SK-MEL-5 (cell line): ENCODE data around the gene ASL. TPM values are rescaled to one million over a fixed set of nuclear protein-coding genes. Genes with fewer than 3 reads are reported as not detected.
A peak's percentile ranks its signal among the peaks of the same experiment; 100 is the strongest.
"Not testable (repeated sequence)": the region's sequence is repeated elsewhere in the genome, so short reads cannot be mapped to it uniquely, and the experiment has no call there.

ENCODE experiments used
- DNase-seq: peaks from one replicate; pipeline ENCODE4 v3.0.0-alpha.2; 2016; ENCODE audit warnings: low read depth, low spot score
- in situ Hi-C: cut with HindIII; loops from 2 replicates; pipeline ENCODE4 v1.10.0; 2016; ENCODE audit warnings: low sequenced_read_pairs, high pct_unique_total_duplicates, low pct_unique_long_range_greater_than_20kb
- total RNA-seq: library from RNA; depleted of rRNA; stranded (reverse); fragments of >200 nt; shearing (Covaris generic); gene quantifications from 2 replicates; pipeline ENCODE4 v1.2.3, GENCODE V29; 2014

ASL gene
- total RNA-seq, 1 experiment from 2014 or later, result 28.0 TPM

DNA sequence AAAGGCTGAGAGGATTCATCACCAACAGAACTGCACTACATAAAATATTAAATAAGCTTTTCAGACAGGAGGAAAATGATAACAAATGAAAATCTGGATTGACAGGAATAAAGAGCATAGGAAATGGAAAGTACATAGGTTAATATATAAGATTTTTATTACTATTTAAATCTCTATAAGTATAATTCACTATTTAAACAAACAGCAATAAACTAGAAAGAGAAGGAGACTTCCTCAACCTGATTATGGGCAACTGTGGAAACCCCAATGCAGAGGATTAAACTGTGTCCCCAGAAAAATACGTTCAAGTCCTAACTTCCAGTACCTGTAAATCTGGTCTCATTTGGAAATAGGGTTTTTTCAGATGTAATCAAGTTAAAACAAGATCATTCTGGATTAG, 14.8 kb upstream of the ASL start:
- in situ Hi-C loops, result no loop called here
- no peak for DNase-seq

DNA sequence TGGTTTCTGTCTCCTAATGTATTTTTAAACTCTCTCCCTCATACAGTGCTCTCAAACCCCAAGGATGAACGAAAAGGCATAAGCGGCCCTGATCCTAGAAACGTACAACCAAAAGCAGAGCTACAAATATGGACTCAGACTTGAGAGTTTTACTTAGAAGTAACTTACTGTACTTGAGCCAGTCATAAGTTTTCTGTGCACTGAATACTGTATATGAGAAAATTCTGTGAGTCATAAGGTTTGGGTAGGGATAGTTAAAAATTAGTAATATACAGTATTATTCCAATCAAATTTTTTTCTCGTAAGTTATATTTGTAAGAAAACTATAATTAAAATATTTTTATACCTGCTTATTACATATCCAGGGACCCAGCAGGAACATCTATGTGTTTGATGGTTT, 5.9 kb upstream of the ASL start:
- DNase-seq, result no peak
- in situ Hi-C loops, result no loop called here

DNA sequence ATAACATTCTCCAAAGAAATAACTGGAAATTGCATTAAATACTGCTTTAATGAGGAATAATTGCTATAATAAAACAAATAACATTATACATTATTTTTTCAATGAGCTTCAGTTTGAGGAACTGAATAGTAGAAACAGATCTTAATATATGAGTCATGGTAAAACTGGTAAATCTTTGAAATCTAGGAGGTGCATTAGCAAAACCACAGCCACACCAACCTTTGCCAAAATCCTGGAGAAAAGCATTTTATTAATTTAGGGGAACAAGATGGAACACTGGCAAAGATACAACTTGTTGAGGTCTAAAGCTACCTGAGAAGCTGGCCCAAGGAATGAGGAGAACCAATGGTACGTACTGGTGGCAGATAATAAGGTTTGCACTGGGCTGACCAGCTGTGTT, 5.4 kb upstream of the ASL start:
- DNase-seq, result no peak
- in situ Hi-C loops, result no loop called here

DNA sequence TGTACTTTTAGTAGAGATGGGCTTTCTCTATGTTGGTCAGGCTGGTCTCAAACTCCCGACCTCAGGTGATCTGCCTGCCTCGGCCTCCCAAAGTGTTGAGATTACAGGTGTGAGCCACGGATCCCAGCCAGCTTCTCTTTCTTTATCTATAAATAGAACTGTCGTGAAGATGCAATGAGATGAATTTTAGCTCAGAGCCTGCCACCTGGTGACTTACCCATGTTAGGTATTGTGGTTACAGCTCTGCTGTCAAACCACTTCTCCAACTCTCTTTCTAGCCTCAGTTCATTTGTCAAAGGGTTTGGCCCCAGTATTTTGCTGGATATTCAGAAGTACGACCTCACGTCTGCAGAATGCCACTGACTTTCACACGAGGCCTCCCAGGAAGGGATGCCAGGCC, 3.4 kb upstream of the ASL start:
- in situ Hi-C loops, DNase-seq: not testable (repeated sequence)

DNA sequence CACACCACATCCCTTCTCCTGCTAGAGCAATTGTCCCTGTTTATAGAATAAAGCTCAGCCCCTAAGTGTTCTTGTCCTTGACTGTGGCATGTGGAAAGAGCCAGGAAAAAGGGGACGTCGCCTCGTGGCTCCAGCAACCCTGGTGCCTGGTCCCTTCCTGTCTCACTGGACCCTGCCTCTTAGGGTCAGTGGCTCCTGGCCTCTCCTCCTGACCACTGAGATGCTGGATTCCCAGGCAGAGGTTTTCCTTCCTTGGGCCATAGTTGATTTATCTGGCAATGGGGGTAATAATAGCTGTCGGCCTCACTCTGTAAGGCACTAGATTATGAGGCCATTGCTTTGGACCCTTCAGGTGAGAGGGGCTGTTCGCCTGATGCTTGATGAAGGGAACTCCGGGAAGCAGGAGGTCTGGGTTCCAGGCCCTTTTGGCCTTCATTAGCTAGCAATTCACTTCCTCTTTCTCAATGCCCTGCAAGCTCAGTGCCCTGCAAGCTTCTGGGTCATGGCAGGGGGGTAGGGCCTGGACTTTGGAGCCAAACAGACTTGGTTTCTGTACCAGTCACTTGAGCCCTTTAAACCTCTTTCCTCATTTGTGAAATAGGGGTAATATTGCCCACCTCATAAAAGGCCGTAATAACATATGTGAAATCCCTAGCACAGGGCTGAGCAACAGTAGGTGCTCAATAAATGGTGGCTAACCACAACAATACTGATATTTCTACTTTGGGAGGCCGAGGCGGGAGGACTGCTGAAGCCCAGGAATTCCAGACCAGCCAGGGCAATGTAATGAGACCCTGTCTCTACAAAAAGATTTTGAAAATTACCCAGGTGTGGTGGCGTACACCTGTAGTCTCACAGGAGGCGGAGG, 1.1 kb downstream of the ASL start:
- in situ Hi-C loops, result no loop called here
- DNase-seq, result no peak

DNA sequence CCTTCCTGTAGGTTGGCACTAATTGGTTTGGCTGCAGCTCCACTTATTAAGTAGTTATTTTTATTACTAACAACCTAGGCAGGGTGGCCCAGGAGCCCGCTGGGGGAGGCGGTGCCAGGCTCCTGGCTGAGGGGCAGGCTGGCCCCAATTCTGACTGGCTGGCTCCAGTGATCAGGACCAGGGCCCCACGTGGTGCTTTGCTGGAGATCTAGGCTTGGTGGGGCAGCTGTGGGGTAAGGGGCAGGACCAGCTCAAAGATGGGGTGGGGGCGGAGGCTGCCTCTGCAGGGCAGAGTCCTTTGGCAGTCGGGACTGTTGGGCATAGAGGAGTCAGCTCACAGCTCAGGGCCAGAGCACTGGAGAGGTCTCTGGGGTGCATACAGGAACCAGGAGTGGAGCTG, 2.4 kb downstream of the ASL start:
- in situ Hi-C loops, result no loop called here
- no peak for DNase-seq

DNA sequence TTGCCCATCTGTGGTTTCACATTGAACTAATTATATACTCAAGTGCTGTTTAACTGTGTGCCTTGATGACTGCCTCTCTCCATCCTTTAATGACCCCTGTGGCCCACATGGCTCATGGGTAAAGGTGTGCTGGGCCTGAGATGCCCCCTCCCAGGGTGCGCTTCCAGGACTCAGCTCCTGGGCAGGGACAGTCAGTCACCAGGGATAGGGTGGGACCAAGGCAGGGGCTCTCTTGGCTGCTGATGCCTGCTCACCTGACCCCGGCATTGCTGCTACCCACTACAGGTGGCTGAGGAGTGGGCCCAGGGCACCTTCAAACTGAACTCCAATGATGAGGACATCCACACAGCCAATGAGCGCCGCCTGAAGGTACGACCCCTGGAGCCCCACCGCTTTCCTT, 6.5 kb downstream of the ASL start:
- in situ Hi-C loops, result no loop called here
- no peak for DNase-seq

DNA sequence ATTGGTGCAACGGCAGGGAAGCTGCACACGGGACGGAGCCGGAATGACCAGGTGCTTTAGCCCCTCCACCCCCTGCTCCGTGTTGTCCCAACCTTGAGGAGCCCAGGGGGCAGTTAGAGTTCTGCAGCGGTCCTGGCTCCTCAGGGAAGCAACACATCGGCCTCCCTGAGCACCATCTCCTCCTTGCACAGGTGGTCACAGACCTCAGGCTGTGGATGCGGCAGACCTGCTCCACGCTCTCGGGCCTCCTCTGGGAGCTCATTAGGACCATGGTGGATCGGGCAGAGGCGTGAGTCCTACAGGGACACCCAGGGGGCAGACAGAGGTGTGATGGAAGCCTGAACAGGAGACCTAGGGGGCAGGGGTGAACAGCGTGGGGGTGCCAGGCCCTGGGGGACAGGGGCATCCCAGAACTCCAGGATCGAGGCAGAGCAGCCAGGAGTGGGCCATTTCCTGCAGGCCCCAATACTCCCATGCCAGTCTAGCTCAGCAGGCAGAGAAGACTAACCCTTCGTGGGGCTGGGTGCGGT, 7.3 kb downstream of the ASL start:
- in situ Hi-C loops, result no loop called here
- no peak for DNase-seq

DNA sequence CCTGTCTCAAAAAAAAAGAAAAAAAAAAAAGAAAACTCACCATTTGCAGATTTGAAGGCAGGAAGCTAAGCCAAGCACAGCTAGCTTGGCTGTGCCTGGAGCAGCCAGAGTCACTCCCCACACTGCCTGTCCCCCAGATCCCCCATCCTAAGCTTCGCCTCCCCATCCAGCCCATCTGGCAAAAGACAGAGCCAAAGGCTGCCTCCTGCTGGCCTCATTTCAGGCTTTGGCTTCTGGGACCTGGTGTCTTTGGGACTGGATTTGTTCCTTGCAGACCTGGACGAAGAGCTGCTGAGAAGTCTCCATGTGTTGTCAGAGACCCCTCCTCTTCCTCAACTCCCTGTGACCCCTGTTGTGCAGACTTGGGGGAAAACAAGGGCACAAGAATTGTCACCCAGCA, 8.1 kb downstream of the ASL start:
- peak; percentile 15 for DNase-seq
- in situ Hi-C loops, result no loop called here

DNA sequence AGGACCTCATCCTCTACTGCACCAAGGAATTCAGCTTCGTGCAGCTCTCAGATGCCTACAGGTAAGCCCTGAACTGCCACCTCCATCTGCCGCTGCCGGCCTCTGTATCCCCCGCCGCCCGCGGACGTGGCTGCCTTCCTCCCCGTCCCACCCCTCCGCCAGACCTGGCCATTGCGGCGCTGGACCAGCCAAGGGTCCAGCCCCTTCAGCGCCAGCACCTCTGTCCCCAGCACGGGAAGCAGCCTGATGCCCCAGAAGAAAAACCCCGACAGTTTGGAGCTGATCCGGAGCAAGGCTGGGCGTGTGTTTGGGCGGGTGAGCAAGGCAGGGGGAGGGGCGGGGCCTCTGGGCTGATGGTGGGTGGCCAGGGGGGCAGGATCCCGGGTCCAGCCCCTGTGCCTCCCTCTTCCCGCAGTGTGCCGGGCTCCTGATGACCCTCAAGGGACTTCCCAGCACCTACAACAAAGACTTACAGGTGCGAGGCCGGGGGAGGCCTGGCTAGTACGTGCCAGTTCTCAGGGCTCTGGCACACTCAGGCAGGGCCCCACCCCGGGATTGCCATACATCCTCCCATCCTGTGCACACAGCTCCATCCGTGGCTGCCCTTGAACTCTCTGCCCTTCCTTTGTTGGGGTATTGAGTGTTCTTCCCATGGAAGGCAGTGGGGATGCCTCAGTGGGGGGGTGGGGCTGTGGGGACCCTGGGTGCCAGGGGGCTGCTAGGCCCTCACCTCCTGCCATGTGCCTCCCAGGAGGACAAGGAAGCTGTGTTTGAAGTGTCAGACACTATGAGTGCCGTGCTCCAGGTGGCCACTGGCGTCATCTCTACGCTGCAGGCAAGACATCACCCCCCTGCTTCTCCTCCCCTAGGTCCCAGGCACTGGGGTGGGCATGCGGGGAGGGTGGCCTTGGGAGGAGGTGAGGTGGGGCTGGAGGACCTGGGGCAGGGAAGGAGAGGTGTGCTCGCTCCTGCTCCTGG, 13.5 kb downstream of the ASL start:
- DNase-seq, result no peak
- in situ Hi-C loops, result no loop called here

DNA sequence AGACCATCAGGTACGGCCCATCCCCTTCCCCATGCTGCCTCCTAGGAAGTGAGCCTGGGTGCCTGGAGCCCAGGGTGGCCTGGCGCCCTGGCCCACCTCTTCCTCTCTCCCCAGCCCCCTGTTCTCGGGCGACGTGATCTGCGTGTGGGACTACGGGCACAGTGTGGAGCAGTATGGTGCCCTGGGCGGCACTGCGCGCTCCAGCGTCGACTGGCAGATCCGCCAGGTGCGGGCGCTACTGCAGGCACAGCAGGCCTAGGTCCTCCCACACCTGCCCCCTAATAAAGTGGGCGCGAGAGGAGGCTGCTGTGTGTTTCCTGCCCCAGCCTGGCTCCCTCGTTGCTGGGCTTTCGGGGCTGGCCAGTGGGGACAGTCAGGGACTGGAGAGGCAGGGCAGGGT, 17.0 kb downstream of the ASL start:
- no peak for DNase-seq
- in situ Hi-C loops, result no loop called here

DNA sequence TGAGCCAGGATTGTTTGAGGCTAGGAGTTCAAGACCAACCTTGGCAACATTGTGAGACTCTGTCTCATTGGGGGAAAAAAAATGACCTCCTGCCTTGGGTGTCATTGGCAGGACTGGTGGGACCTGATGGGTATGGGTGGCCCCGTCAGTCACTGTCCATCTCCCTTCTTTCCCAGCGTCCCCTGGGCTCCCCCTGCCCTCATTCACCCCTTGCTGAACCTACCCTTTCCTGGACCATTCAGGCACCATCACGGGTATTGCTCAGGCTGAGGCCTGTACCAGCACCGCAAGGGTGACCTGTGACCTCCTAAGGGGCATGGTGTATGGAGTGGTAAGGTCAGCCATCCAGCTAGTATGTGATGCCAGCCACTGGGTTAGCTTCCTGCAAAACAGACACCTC, 19.4 kb downstream of the ASL start:
- in situ Hi-C loops, result no loop called here
- DNase-seq, result no peak

DNA sequence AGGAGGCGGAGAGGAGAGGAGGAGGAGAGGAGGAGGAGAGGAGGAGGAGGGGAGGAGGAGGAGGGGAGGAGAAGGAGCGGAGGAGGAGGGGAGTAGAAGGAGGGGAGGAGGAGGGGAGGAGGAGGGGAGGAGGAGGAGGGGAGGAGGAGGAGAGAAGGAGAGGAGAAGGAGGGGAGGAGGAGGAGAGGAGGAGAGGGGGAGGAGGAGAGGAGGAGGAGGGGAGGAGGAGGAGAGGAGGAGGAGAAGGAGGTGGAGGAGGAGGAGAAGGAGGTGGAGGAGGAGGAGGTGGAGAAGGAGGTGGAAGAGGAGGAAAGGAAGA, 23.6 kb downstream of the ASL start:
- DNase-seq, result no peak
- in situ Hi-C loops, result no loop called here

DNA sequence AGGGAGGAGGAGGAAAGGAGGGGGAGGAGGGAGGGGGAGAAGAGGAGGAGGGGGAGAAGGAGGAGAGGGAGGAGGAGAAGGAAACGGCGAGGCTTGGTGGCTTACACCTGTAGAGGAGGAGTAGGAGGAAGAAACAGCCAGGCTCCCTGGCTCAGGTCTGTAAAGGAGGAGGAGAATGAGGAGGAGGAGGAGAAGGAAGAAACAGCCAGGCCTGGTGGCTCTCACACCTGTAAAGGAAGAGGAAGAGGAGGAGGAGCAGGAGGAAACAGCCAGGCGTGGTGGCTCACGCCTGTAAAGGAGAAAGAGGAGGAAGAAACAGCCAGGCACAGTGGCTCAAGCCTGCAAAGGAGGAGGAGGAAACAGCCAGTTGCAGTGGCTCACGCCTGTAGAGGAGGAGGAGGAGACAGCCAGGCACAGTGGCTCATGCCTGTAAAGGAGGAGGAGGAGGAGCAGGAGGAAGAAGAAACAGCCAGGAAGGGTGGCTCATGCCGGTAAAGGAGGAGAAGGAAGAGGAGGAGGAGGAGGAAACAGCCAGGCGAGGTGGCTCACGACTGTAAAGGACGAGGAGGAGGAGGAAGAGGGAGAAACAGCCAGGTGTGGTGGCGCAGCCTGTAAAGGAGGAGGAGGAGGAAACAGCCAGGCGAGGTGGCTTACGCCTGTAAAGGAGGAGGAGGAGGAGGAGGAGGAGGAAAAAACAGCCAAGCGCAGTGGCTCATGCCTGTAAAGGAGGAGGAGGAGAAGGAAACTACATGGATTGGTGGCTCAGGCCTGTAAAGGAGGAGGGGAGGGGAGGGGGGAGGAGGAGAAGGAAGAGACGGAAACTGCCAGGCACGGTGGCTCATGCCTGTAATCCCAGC, 24.2 kb downstream of the ASL start:
- in situ Hi-C loops, result no loop called here
- DNase-seq, result peak; percentile 68

DNA sequence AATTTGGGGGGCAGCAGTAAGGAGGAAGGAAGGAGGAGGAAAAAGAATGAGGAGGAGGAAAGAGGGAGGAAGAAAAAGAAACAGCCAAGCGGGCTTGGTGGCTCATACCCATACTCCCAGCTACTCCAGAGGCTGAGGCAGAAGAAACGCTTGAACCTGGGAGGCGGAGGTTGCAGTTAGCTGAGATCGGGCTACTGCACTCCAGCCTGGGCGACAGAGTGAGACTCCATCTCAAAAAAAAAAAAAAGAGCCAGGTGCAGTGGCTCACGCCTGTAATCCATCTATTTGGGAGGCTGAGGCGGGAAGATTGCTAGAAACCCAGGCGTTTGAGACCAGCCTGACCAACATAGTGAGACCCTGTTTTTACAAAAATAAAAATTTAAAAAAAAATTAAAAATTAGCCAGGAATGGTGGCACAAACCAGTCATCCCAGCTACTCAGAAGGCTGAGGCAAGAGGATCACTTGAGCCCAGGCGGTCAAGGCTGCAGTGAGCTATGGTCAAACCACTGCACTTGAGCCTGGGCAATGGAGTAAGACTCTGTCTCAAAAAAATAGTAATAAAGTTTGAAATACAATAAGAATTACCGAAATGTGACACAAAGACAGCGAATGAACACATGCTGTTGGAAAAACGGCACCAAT, 24.9 kb downstream of the ASL start:
- DNase-seq, result no peak
- in situ Hi-C loops, result no loop called here

DNA sequence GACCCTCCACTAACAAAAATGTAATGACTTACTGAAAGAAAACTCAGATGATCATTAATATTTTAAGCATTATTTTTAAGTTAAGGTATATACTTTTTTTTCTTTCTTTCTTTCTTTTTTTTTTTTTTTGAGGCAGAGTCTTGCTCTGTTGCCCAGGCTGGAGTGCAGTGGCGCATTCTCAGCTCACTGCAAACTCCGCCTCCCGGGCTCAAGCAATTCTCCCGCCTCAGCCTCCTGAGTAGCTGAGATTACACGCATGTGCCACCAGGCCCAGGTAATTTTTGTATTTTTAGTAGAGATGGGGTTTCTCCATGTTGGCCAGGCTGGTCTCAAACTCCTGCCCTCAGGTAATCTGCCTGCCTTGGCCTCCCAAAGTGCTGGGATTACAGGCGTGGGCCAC, 26.5 kb downstream of the ASL start:
- DNase-seq, result not testable (repeated sequence)

DNA sequence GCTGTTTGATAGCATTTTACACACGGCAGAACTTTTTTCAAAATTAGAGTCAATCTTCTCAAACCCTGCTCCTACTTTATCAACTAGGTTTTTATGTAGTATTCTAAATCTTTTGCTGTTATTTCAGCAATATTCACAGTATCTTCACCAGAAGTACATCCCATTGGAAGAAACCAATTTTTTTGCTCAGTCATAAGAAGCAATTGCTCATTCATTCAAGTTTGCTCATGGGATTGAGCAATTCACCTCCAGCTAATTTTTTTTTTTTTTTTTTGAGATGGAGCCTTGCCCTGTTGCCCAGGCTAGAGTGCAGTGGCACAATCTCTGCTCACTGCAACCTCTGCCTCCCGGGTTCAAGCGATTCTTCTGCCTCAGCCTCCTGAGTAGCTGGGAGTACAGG, 28.4 kb downstream of the ASL start:
- DNase-seq, in situ Hi-C loops: not testable (repeated sequence)

More for the DNA sequence above, 26.5 kb downstream of the ASL start:
- in situ Hi-C loops, result not testable (repeated sequence)
